MM.1S (cell line): ENCODE measurements around the gene PIEZO1.

Experiments used
- CTCF ChIP-seq: fragments of 300-600 bp; sonication (generic); IDR thresholded peaks from 2 replicates; pipeline ENCODE4 v1.5.1; 2016; ENCODE audit warnings: antibody characterized with exemption, low read length, mixed read lengths
- EZH2 ChIP-seq: fragments of 300-600 bp; sonication (generic); optimal IDR thresholded peaks from 2 replicates; pipeline ENCODE3; 2017; ENCODE audit warnings: low read depth, mild to moderate bottlenecking, antibody characterized with exemption, low read length, mixed read lengths

GRCh38 chr16:88732961-88733294 lies 52.1 kb downstream of the PIEZO1 start:
- TF ChIP-seq CTCF (no peak), EZH2 (no peak)
